Medulla oblongata (tissue), 1 donor: Measurements from ENCODE around the gene ABCC5.
"Not testable (repeated sequence)": the region's sequence is repeated elsewhere in the genome, so short reads cannot be mapped to it uniquely, and the experiment has no call there.

Experiments used
- DNase-seq: peaks from one replicate; pipeline ENCODE4 v3.0.0-alpha.2; 2015; ENCODE audit errors: extremely low spot score

The ABCC5 gene

GRCh38 chr3:183892610-183893214 lies 125.0 kb downstream of the ABCC5 start:
- no peak for DNase-seq

- no peak for DNase-seq
Measured at GRCh38 chr3:183885766-183886165, 131.9 kb downstream of the ABCC5 start.

GRCh38 chr3:183884427-183885296 lies 133.0 kb downstream of the ABCC5 start, which contains the start of gene PARL:
Gene PARL (minus strand): TSS chr3:183884880. CDS start chr3:183884846, 34 bp downstream.
- peak; percentile 96 for DNase-seq

- no peak for DNase-seq
Measured at GRCh38 chr3:183884097-183884426, 133.6 kb downstream of the ABCC5 start.

GRCh38 chr3:183883291-183884096 lies 134.2 kb downstream of the ABCC5 start:
- DNase-seq, result no peak

GRCh38 chr3:183880121-183880520 lies 137.6 kb downstream of the ABCC5 start:
- DNase-seq, result no peak

- DNase-seq, result no peak
Measured at GRCh38 chr3:183879243-183879642, 138.4 kb downstream of the ABCC5 start.

GRCh38 chr3:183878071-183878470 lies 139.6 kb downstream of the ABCC5 start:
- peak; percentile 71 for DNase-seq

GRCh38 chr3:183877227-183877626 lies 140.5 kb downstream of the ABCC5 start:
- DNase-seq, result not testable (repeated sequence)

- DNase-seq, result peak; percentile 12
Measured at GRCh38 chr3:183875411-183875810, 142.3 kb downstream of the ABCC5 start.

GRCh38 chr3:183873914-183874313 lies 143.8 kb downstream of the ABCC5 start:
- DNase-seq, result no peak

GRCh38 chr3:183871541-183871940 lies 146.1 kb downstream of the ABCC5 start:
- DNase-seq, result no peak

GRCh38 chr3:183870563-183870962 lies 147.1 kb downstream of the ABCC5 start:
- no peak for DNase-seq
